PC-3 (cell line): Measurements from ENCODE around the gene DOCK4. TPM values are rescaled to one million over a fixed set of nuclear protein-coding genes. Genes with fewer than 3 reads are reported as not detected.
A peak's percentile ranks its signal among the peaks of the same experiment; 100 is the strongest.

ENCODE experiments used
- ATAC-seq: fragments of 200-7000 bp; cut with Tn5 transposase; 2 replicates; pipeline ENCODE4 v1.9.1; 2020; ENCODE audit warnings: mild to moderate bottlenecking, moderate library complexity
- BruUV-seq: library from RNA; stranded (reverse); fragments of 400-500 nt; replicated peaks from 2 replicates; lab custom pipeline; 2021; lab: Mats Ljungman, UMichigan
- CTCF ChIA-PET: fragments of 300-600 bp; sonication (Branson Sonifier 250); formaldehyde crosslinking; loops from one replicate; lab custom pipeline; 2022; ENCODE audit warnings: antibody characterized with exemption; lab: Charles Lee
- POLR2A ChIA-PET: fragments of 300-600 bp; sonication (Branson Sonifier 250); formaldehyde crosslinking; loops from one replicate; lab custom pipeline; 2022; ENCODE audit warnings: antibody characterized with exemption; ENCODE audit not compliant: unreplicated experiment; lab: Charles Lee
- DNase-seq: peaks from one replicate; pipeline ENCODE4 v3.0.0-alpha.2; 2015
- H2AFZ ChIP-seq: fragments of 300-600 bp; sonication (generic); 2 replicates; pipeline ENCODE4 v1.6.0; 2016; ENCODE audit warnings: antibody characterized with exemption, low read length
- H3F3A ChIP-seq: fragments of 300-600 bp; sonication (generic); one replicate; pipeline ENCODE4 v1.6.0; 2017; ENCODE audit warnings: antibody characterized with exemption, low read length, control low read depth, mild to moderate bottlenecking; ENCODE audit not compliant: unreplicated experiment
- H3K27ac ChIP-seq: fragments of 300-600 bp; sonication (generic); 2 replicates; pipeline ENCODE4 v1.5.1; 2016; ENCODE audit warnings: mild to moderate bottlenecking, low read length
- H3K27me3 ChIP-seq: fragments of 300-600 bp; sonication (generic); 2 replicates; pipeline ENCODE4 v1.6.1; 2016; ENCODE audit warnings: low read length, mixed read lengths
- H3K36me3 ChIP-seq: fragments of 300-600 bp; sonication (generic); 2 replicates; pipeline ENCODE4 v1.6.1; 2016; ENCODE audit warnings: low read depth, mixed run types, low read length, mixed read lengths
- H3K4me1 ChIP-seq: fragments of 300-600 bp; sonication (generic); 2 replicates; pipeline ENCODE4 v1.5.1; 2016; ENCODE audit warnings: low read length; ENCODE audit not compliant: insufficient read depth
- H3K4me2 ChIP-seq: fragments of 300-600 bp; sonication (generic); 2 replicates; pipeline ENCODE4 v1.6.0; 2016; ENCODE audit warnings: low read length
- H3K4me3 ChIP-seq: fragments of 300-600 bp; sonication (generic); 2 replicates; pipeline ENCODE4 v1.5.1; 2016; ENCODE audit warnings: mild to moderate bottlenecking, low read length, mixed read lengths
- H3K79me2 ChIP-seq: fragments of 300-600 bp; sonication (generic); 2 replicates; pipeline ENCODE4 v1.6.1; 2017; ENCODE audit warnings: low read length, mixed read lengths
- H3K9ac ChIP-seq: fragments of 300-600 bp; sonication (generic); 2 replicates; pipeline ENCODE4 v1.6.0; 2016; ENCODE audit warnings: mild to moderate bottlenecking, low read length
- H3K9me2 ChIP-seq: fragments of 300-600 bp; sonication (generic); replicated peaks from 2 replicates; pipeline ENCODE4 v1.6.1; 2016; ENCODE audit warnings: mixed run types, low read length, mixed read lengths
- H3K9me3 ChIP-seq: fragments of 300-600 bp; sonication (generic); 2 replicates; pipeline ENCODE4 v1.6.1; 2016; ENCODE audit warnings: low read length, mixed read lengths
- H4K20me1 ChIP-seq: fragments of 300-600 bp; sonication (generic); 2 replicates; pipeline ENCODE4 v1.6.1; 2016; ENCODE audit warnings: low read length, mixed read lengths
- EZH2 ChIP-seq: fragments of 300-600 bp; sonication (generic); IDR thresholded peaks from one replicate; pipeline ENCODE4 v1.6.1; 2017; ENCODE audit warnings: antibody characterized with exemption, mild to moderate bottlenecking, low read length; ENCODE audit not compliant: unreplicated experiment
- EZH2phosphoT487 ChIP-seq: fragments of 300-600 bp; sonication (generic); IDR thresholded peaks from 2 replicates; pipeline ENCODE4 v1.6.1; 2018; ENCODE audit warnings: mild to moderate bottlenecking, antibody characterized with exemption, low read length, borderline replicate concordance
- intact Hi-C: fragments of 100-400 bp; cut with micrococcal nuclease; formaldehyde crosslinking; loops from 2 replicates; pipeline ENCODE4 v1.9.0; 2023
- total RNA-seq: library from RNA; depleted of rRNA; stranded (reverse); fragments of >200 nt; gene quantifications from 2 replicates; pipeline ENCODE4 v1.2.3, GENCODE V29; 2014
- TF ChIP-seq, protein P1 (sequence below): fragments of 300-600 bp; sonication (generic); conservative IDR thresholded peaks from 2 replicates; pipeline ENCODE4 v1.5.1; 2017; ENCODE audit warnings: antibody characterized with exemption, low read depth, mild to moderate bottlenecking, low read length

The DOCK4 gene
- total RNA-seq, 1 experiment from 2014 or later, result 25.4 TPM

DNA sequence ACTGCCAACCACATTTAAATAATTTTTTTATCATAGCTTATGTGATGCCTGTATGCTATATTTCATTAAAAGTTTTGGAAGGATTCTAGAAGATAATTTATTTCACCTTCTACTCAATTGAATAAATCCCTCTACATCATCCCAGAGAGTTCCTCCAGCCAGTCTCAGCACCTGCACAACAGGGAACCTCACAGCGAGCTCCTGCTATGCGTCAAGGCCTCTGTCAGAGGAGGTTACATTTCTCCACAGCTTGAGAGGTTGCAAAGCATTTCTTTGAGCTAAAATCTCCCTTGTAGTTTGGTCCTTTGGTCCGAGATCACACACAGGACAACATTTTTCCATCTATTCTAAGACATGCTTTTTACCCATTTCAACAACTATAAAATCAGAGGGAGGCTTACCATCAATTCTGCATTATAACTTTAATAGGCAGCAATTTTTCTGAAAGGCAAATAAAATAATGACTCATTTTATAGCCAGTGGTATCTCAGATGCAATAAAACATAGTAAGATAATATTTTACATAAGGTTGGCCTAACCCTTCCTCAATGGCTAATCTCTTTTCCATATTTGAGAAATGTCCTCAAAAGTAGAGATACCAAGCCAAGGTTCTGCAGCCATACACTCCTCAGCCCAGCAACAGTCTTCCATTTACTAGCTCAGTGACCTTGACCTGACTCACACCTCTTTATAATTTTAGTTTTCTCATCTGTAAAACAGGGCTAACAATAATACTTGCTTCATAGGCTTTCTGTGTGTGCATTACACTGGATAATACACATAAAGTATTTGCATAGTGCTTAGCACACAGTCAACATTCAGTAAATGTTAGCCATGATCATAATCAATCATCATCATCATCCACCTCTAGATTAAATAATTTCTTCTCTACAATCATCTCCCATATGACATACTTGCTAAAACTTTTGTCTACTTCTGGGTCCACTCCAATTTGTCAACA lies 68.8 kb downstream of the DOCK4 start:
- Histone ChIP-seq H3K4me2 (peak overlapping the region; percentile 60), H3K4me3 (no peak overlapping the region), H3K79me2 (peaks cover 72% of the 10 kb centered on the region), H3K9me2 (no peaks in the 10 kb centered on the region), H3K27me3 (no peaks in the 10 kb centered on the region), H3K9ac (no peak overlapping the region), H2AFZ (no peak overlapping the region), H3F3A (peaks cover 5% of the 10 kb centered on the region), H3K4me1 (peaks cover 34% of the 10 kb centered on the region), H3K36me3 (no peaks in the 10 kb centered on the region), H3K9me3 (no peaks in the 10 kb centered on the region), H4K20me1 (peaks cover 20% of the 10 kb centered on the region), H3K27ac (peak overlapping the region; percentile 66)
- TF ChIP-seq EZH2phosphoT487, result no peak
- TF ChIP-seq, protein P1, sequence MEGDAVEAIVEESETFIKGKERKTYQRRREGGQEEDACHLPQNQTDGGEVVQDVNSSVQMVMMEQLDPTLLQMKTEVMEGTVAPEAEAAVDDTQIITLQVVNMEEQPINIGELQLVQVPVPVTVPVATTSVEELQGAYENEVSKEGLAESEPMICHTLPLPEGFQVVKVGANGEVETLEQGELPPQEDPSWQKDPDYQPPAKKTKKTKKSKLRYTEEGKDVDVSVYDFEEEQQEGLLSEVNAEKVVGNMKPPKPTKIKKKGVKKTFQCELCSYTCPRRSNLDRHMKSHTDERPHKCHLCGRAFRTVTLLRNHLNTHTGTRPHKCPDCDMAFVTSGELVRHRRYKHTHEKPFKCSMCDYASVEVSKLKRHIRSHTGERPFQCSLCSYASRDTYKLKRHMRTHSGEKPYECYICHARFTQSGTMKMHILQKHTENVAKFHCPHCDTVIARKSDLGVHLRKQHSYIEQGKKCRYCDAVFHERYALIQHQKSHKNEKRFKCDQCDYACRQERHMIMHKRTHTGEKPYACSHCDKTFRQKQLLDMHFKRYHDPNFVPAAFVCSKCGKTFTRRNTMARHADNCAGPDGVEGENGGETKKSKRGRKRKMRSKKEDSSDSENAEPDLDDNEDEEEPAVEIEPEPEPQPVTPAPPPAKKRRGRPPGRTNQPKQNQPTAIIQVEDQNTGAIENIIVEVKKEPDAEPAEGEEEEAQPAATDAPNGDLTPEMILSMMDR, result no peak
- TF ChIP-seq EZH2, result no peak
- intact Hi-C loops, result loop anchor here (1.0 to 2.0 kb wide), 2 partner anchors 51 to 67 kb away; no protein-coding TSS in a partner anchor
- ATAC-seq (peak; percentile 80), DNase-seq (peak; percentile 63)
- POLR2A ChIA-PET, result no interaction called here
- CTCF ChIA-PET, result interaction anchor here (1.0 kb wide), 1 partner anchor 374 kb away, joined by 5 read pairs; no protein-coding TSS in a partner anchor
- no TSS peak for BruUV-seq

DNA sequence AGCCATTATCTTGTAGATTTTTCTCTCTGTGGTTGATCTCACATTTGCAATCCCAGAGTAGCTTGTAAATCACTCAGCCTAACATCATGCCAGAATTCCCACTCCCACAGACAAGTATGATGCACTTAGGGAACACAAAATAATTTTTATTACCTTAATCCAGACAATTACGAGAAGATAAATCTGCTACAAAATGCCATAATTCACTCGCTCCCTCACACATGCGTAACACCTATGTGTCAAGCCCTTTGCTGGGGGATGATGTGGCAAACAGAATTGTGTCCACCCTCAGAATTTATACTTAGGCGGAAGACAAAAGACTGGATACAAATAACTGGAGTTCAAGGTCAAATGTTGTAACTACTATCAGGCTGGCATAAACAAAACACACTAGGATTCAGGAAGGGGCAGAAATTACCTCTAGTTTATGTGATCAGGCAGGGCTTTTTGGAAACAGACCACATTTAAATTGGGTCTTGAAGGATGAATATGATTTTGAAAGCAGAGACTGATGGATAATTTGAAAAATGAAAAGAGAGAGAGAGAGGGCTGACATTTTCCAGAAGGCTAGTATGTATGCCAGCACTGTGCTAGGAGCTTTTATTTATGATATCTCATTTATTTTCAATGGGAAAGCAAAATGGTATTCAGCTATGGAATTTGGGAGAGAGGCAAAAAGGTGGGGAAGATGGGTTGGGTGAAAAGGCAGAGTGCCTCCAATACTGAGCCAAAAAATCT lies 69.8 kb downstream of the DOCK4 start:
- Histone ChIP-seq H3K36me3 (no peaks in the 10 kb centered on the region), H3K79me2 (peaks cover 71% of the 10 kb centered on the region), H2AFZ (no peak overlapping the region), H3K27ac (peak overlapping the region; percentile 66), H3K4me2 (peak overlapping the region; percentile 60; the same call in 1 of the 2 replicates), H3K4me3 (no peak overlapping the region), H3F3A (peaks cover 5% of the 10 kb centered on the region), H4K20me1 (peaks cover 20% of the 10 kb centered on the region), H3K27me3 (no peaks in the 10 kb centered on the region), H3K9me2 (no peaks in the 10 kb centered on the region), H3K9me3 (no peaks in the 10 kb centered on the region), H3K4me1 (peaks cover 34% of the 10 kb centered on the region), H3K9ac (no peak overlapping the region)
- POLR2A ChIA-PET, result interaction anchor here (0.7 kb wide), 1 partner anchor 67 kb away, joined by 8 read pairs; no protein-coding TSS in a partner anchor
- no peak for TF ChIP-seq EZH2
- no peak for TF ChIP-seq EZH2phosphoT487
- TF ChIP-seq, protein P1, result no peak
- CTCF ChIA-PET, result interaction anchor here (0.7 kb wide), 1 partner anchor 31 kb away, joined by 4 read pairs; no protein-coding TSS in a partner anchor
- no TSS peak for BruUV-seq
- ATAC-seq (no peak; the same call in 1 of the 2 replicates), DNase-seq (no peak)
- intact Hi-C loops, result loop anchor here (1.0 to 2.0 kb wide), 2 partner anchors 50 to 68 kb away; no protein-coding TSS in a partner anchor
